ENCODE results near the gene SLC35D3. TPM values are rescaled to one million over a fixed set of nuclear protein-coding genes. Genes with fewer than 3 reads are reported as not detected.
"Not testable (repeated sequence)": the region's sequence is repeated elsewhere in the genome, so short reads cannot be mapped to it uniquely, and the experiment has no call there.

The SLC35D3 gene
- total RNA-seq, 6 experiments from 2014 or later: not detected

- DNase-seq (no peak), ATAC-seq (no peak)
- no peaks in the 10 kb centered on the region for H3K36me3 ChIP-seq
- H3K27me3 ChIP-seq: no peaks in the 10 kb centered on the region
- no peaks in the 10 kb centered on the region for H3K4me1 ChIP-seq
- intact Hi-C loops (cut with DNase I): no loop called here
- WGBS (ENCODE audit: insufficient coverage, low coverage, low lambda C conversion rate, missing lambda C conversion rate): 93% methylated on average over 3 of the region's 3 CpGs
- TF ChIP-seq CTCF (IDR thresholded peaks at IDR 0.05): no peak
- no peak for TF ChIP-seq POLR2A (IDR thresholded peaks at IDR 0.05)
- H3K4me3 ChIP-seq: no peak overlapping the region
- H3K9me3 ChIP-seq: no peaks in the 10 kb centered on the region
- H3K27ac ChIP-seq: no peak overlapping the region
These were observed 31.1 kb upstream of the SLC35D3 start for GRCh38 chr6:136890986-136891385.

- TF ChIP-seq CTCF (IDR thresholded peaks at IDR 0.05) (no peak), POLR2A (IDR thresholded peaks at IDR 0.05) (no peak)
- 64% methylated on average over 5 of the region's 5 CpGs for WGBS (ENCODE audit: insufficient coverage, low coverage, low lambda C conversion rate, missing lambda C conversion rate)
- H3K27ac ChIP-seq: no peak overlapping the region
- intact Hi-C loops (cut with DNase I): no loop called here
- ATAC-seq (peak in 1 of 4 donors; percentile 65), DNase-seq (no peak)
- H3K4me3 ChIP-seq: no peak overlapping the region
- no peaks in the 10 kb centered on the region for H3K4me1 ChIP-seq
- H3K36me3 ChIP-seq: no peaks in the 10 kb centered on the region
- no peaks in the 10 kb centered on the region for H3K9me3 ChIP-seq
- H3K27me3 ChIP-seq: no peaks in the 10 kb centered on the region
These were observed 28.9 kb upstream of the SLC35D3 start for GRCh38 chr6:136893187-136893586.

DNA sequence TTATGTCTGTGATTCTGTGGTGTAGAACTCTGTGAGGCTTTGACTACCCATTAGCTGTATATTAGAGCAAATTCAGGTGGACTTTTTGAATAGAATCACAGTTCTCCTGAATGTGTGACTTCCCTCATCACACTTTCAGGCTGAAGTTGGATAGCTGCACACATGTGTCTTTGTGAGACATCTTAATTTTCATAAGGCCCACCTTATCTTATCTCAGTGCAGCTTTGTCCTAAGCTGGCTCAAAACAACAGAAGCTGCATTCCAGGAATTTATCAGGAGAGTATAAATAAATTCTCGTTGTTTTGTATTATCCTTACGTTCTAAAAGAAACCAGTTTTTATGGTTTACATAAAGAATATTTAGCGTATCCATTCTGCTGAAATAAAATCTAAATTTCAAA is 26.2 kb upstream of the SLC35D3 start:
- no peaks in the 10 kb centered on the region for H3K9me3 ChIP-seq

GRCh38 chr6:136897071-136897470 is 25.0 kb upstream of the SLC35D3 start:
- Histone ChIP-seq H3K27me3 (no peaks in the 10 kb centered on the region), H3K4me1 (no peaks in the 10 kb centered on the region), H3K4me3 (no peak overlapping the region), H3K9me3 (no peaks in the 10 kb centered on the region), H3K27ac (no peak overlapping the region), H3K36me3 (no peaks in the 10 kb centered on the region)
- DNase-seq (no peak), ATAC-seq (no peak)
- 100% methylated on average over 1 of the region's 1 CpG for WGBS (ENCODE audit: insufficient coverage, low coverage, low lambda C conversion rate, missing lambda C conversion rate)
- intact Hi-C loops (cut with DNase I): no loop called here
- TF ChIP-seq CTCF (IDR thresholded peaks at IDR 0.05) (no peak), POLR2A (IDR thresholded peaks at IDR 0.05) (no peak)

More for the DNA sequence above, 26.2 kb upstream of the SLC35D3 start:
- Histone ChIP-seq H3K27ac (no peak overlapping the region), H3K4me3 (no peak overlapping the region), H3K36me3 (no peaks in the 10 kb centered on the region), H3K27me3 (no peaks in the 10 kb centered on the region), H3K4me1 (no peaks in the 10 kb centered on the region)
- 67% methylated on average over 3 of the region's 3 CpGs for WGBS (ENCODE audit: insufficient coverage, low coverage, low lambda C conversion rate, missing lambda C conversion rate)
- intact Hi-C loops (cut with DNase I): no loop called here
- no peak for ATAC-seq
- DNase-seq: no peak
- no peak for TF ChIP-seq POLR2A (IDR thresholded peaks at IDR 0.05)

GRCh38 chr6:136901212-136901784 is 20.8 kb upstream of the SLC35D3 start:
- no peak for TF ChIP-seq POLR2A (IDR thresholded peaks at IDR 0.05)
- no peak for TF ChIP-seq CTCF (IDR thresholded peaks at IDR 0.05)
- H3K9me3 ChIP-seq: no peaks in the 10 kb centered on the region
- H3K27ac ChIP-seq: no peak overlapping the region
- H3K36me3 ChIP-seq: no peaks in the 10 kb centered on the region
- ATAC-seq (no peak), DNase-seq (no peak)
- intact Hi-C loops (cut with DNase I): no loop called here
- 88% methylated on average over 4 of the region's 5 CpGs for WGBS (ENCODE audit: insufficient coverage, low coverage, low lambda C conversion rate, missing lambda C conversion rate)
- H3K27me3 ChIP-seq: no peaks in the 10 kb centered on the region
- H3K4me3 ChIP-seq: no peak overlapping the region
- H3K4me1 ChIP-seq: no peaks in the 10 kb centered on the region

GRCh38 chr6:136904477-136904876 is 17.6 kb upstream of the SLC35D3 start:
- DNase-seq; H3K36me3 ChIP-seq; ATAC-seq; H3K4me3 ChIP-seq; H3K9me3 ChIP-seq; intact Hi-C loops (cut with DNase I); H3K27ac ChIP-seq; H3K27me3 ChIP-seq; H3K4me1 ChIP-seq: not testable (repeated sequence)
- 100% methylated on average over 2 of the region's 3 CpGs for WGBS (ENCODE audit: insufficient coverage, low coverage, low lambda C conversion rate, missing lambda C conversion rate)
